Tibial nerve (tissue), 3 donors: ENCODE results near the gene MRAP.

Experiments used
- CTCF ChIP-seq, 5 experiments: fragments of 200-600 bp in 3 of 5; fragments of 450-650 bp in 2 of 5; sonication (generic) in 3 of 5; IDR thresholded peaks; one replicate each; pipeline ENCODE4 v1.5.1; 2016 to 2019; ENCODE audit warnings: antibody characterized with exemption in 5 of 5, mild to moderate bottlenecking in 3 of 5, moderate library complexity in 2 of 5
- POLR2A ChIP-seq, 2 donors: fragments of 450-650 bp; IDR thresholded peaks; one replicate each; pipeline ENCODE4 v1.6.1; 2017; ENCODE audit warnings: antibody characterized with exemption in 2 of 2, mild to moderate bottlenecking in 2 of 2, moderate library complexity in 2 of 2

- TF ChIP-seq CTCF (IDR thresholded peaks at IDR 0.05) (no peak), POLR2A (IDR thresholded peaks at IDR 0.05) (no peak)
Measured at GRCh38 chr21:32312326-32312725, 13.7 kb downstream of the MRAP start.
